HepG2 (cell line): Measurements from ENCODE around the gene BCKDHA. TPM values are rescaled to one million over a fixed set of nuclear protein-coding genes. Genes with fewer than 3 reads are reported as not detected.

ENCODE experiments used
- ATAC-seq: fragments of 200-7000 bp; cut with Tn5 transposase; 3 replicates; pipeline ENCODE4 v1.9.1; 2020; ENCODE audit warnings: mild to moderate bottlenecking, moderate library complexity
- BruUV-seq: library from RNA; stranded (reverse); fragments of 400-500 nt; replicated peaks from 2 replicates; lab custom pipeline; 2021; lab: Mats Ljungman, UMichigan
- CTCF ChIA-PET: fragments of 300-600 bp; formaldehyde crosslinking; extraction: SDS; loops from one replicate; lab custom pipeline; 2021; ENCODE audit warnings: low total read pairs, inconsistent platforms, low intra/inter-chr PET ratio; lab: Yijun Ruan, JAX
- POLR2A ChIA-PET: fragments of 350-600 bp; sonication (Branson Sonifier 250); formaldehyde crosslinking; loops from one replicate; lab custom pipeline; 2020; ENCODE audit warnings: antibody characterized with exemption, inconsistent platforms; lab: Yijun Ruan, JAX
- DNase-seq: peaks from one replicate; pipeline ENCODE4 v3.0.0-alpha.2; 2015; ENCODE audit warnings: low spot score
- FAIRE-seq: peaks from 3 replicates; lab custom pipeline; 2011; peaks lifted over from hg19 to GRCh38; lab: Jason Lieb, UNC
- H2AFZ ChIP-seq: one replicate; pipeline ENCODE4 v1.6.1; 2011; ENCODE audit warnings: low read length, inconsistent platforms
- H3K27ac ChIP-seq: fragments of 300-600 bp; 3 replicates; pipeline ENCODE4 v1.8.0; 2011; ENCODE audit warnings: mixed run types, mild to moderate bottlenecking, mixed read lengths, low read length, inconsistent platforms; ENCODE audit not compliant: insufficient read depth; ENCODE audit errors: extremely low read length
- H3K27me3 ChIP-seq, 2 experiments: fragments of 200-600 bp in 1 of 2; 2 replicates in 1 of 2; 3 replicates in 1 of 2; pipeline versions ENCODE4 v1.6.0 to v1.8.0; 2011; ENCODE audit warnings: low read length in 2 of 2, mild to moderate bottlenecking in 2 of 2, moderate library complexity in 2 of 2, inconsistent platforms in 1 of 2; ENCODE audit not compliant: insufficient read depth in 2 of 2, control insufficient read depth in 1 of 2
- H3K36me3 ChIP-seq, 2 experiments: fragments of 200-600 bp in 1 of 2; replicated peaks in 1 of 2; 2 replicates in 1 of 2; 3 replicates in 1 of 2; pipeline versions ENCODE4 v1.5.1 to v1.8.0; 2011; ENCODE audit warnings: low read length in 2 of 2, inconsistent platforms in 1 of 2; ENCODE audit not compliant: insufficient read depth in 2 of 2, control insufficient read depth in 1 of 2
- H3K4me1 ChIP-seq: 2 replicates; pipeline ENCODE4 v1.5.1; 2012; ENCODE audit warnings: low read length, inconsistent platforms; ENCODE audit not compliant: insufficient read depth
- H3K4me2 ChIP-seq: 2 replicates; pipeline ENCODE4 v1.6.0; 2011; ENCODE audit warnings: low read depth, low read length, inconsistent platforms
- H3K4me3 ChIP-seq, 3 experiments: fragments of 200-600 bp in 1 of 3; sonication (generic), shearing (Covaris generic) in 1 of 3; replicated peaks in 1 of 3; 2 replicates each; pipeline ENCODE4 v1.5.1; 2011 to 2016; ENCODE audit warnings: low read length in 3 of 3, inconsistent platforms in 2 of 3, low read depth in 2 of 3, mild to moderate bottlenecking in 2 of 3, control low read depth in 1 of 3, mixed read lengths in 1 of 3; ENCODE audit not compliant: insufficient read depth in 1 of 3
- H3K79me2 ChIP-seq: one replicate; pipeline ENCODE4 v1.6.1; 2011; ENCODE audit warnings: low read length, inconsistent platforms; ENCODE audit not compliant: insufficient read depth
- H3K9ac ChIP-seq: 2 replicates; pipeline ENCODE4 v1.6.0; 2011; ENCODE audit warnings: mild to moderate bottlenecking, low read depth, low read length, inconsistent platforms; ENCODE audit not compliant: insufficient read depth
- H3K9me3 ChIP-seq: 2 replicates; pipeline ENCODE4 v1.5.1; 2012; ENCODE audit warnings: mild to moderate bottlenecking, low read length
- H4K20me1 ChIP-seq: 2 replicates; pipeline ENCODE4 v1.6.0; 2011; ENCODE audit warnings: inconsistent platforms, mild to moderate bottlenecking, low read length, moderate library complexity; ENCODE audit not compliant: insufficient read depth
- DNMT3B ChIP-seq: conservative IDR thresholded peaks from 2 replicates; pipeline ENCODE4 v1.6.1; 2016; ENCODE audit warnings: missing biosample characterization, control low read depth
- HINFP ChIP-seq: sonication (generic); formaldehyde crosslinking; IDR thresholded peaks from 2 replicates; pipeline ENCODE4 v1.4.0; 2020; ENCODE audit warnings: low read depth, mild to moderate bottlenecking, missing genetic modification reagents
- HMG20A ChIP-seq: IDR thresholded peaks from 2 replicates; pipeline ENCODE4 v1.6.1; 2016; ENCODE audit warnings: borderline replicate concordance
- MIXL1 ChIP-seq: IDR thresholded peaks from 2 replicates; pipeline ENCODE4 v1.6.1; 2016
- RBAK ChIP-seq: sonication (generic); formaldehyde crosslinking; IDR thresholded peaks from 2 replicates; pipeline ENCODE4 v1.5.1; 2020; ENCODE audit warnings: mild to moderate bottlenecking, missing genetic modification reagents
- RERE ChIP-seq: IDR thresholded peaks from 2 replicates; pipeline ENCODE4 v1.6.1; 2016; ENCODE audit warnings: low read depth, missing genetic modification reagents, missing compliant biosample characterization
- TBX3 ChIP-seq: fragments of 450-650 bp; IDR thresholded peaks from 2 replicates; pipeline ENCODE4 v1.6.1; 2017; ENCODE audit warnings: antibody characterized with exemption, mild to moderate bottlenecking, inconsistent platforms, borderline replicate concordance
- TFDP2 ChIP-seq: sonication (generic); formaldehyde crosslinking; IDR thresholded peaks from 2 replicates; pipeline ENCODE4 v1.4.0; 2020; ENCODE audit warnings: missing genetic modification reagents
- THAP8 ChIP-seq: sonication (generic); formaldehyde crosslinking; IDR thresholded peaks from 2 replicates; pipeline ENCODE4 v1.5.1; 2020; ENCODE audit warnings: missing genetic modification reagents, mild to moderate bottlenecking, borderline replicate concordance
- ZNF136 ChIP-seq: sonication (generic); formaldehyde crosslinking; IDR thresholded peaks from 2 replicates; pipeline ENCODE4 v1.8.1; 2022; ENCODE audit warnings: low read depth, mild to moderate bottlenecking, moderate library complexity, missing genetic modification reagents
- ZNF331 ChIP-seq: sonication (generic); formaldehyde crosslinking; IDR thresholded peaks from 2 replicates; pipeline ENCODE4 v1.4.0; 2020; ENCODE audit warnings: missing genetic modification reagents
- ZNF614 ChIP-seq: IDR thresholded peaks from 2 replicates; pipeline ENCODE4 v1.6.1; 2018; ENCODE audit warnings: missing biosample characterization, missing genetic modification reagents, inconsistent platforms, borderline replicate concordance
- ZNF775 ChIP-seq: sonication (generic); formaldehyde crosslinking; IDR thresholded peaks from 2 replicates; pipeline ENCODE4 v1.4.0; 2020; ENCODE audit warnings: missing genetic modification reagents, mild to moderate bottlenecking, moderate library complexity, borderline replicate concordance
- WGBS: methylation state at CpG from one replicate; pipeline ENCODE4 v1.1.6; 2017; ENCODE audit warnings: low lambda C conversion rate; 5-methylcytosine and 5-hydroxymethylcytosine counted together
- in situ Hi-C: cut with HindIII; loops from 2 replicates; pipeline ENCODE4 v1.10.0; 2017; ENCODE audit warnings: low pct_unique_long_range_greater_than_20kb; ENCODE audit not compliant: extremely low pct_ligation_motif_present
- intact Hi-C: fragments of 100-400 bp; cut with micrococcal nuclease; formaldehyde crosslinking; loops from one replicate; pipeline ENCODE4 v1.10.0; 2022; ENCODE audit not compliant: unreplicated experiment
- polyA plus RNA-seq, 8 experiments: library from polyadenylated mRNA; depleted of rRNA in 3 of 8; stranded (reverse) in 7 of 8; unstranded in 1 of 8; fragments of >200 nt; fragmentation: Illumina TruSeq in 4 of 8; extraction: Trizol in 4 of 8; gene quantifications; 2 replicates each; pipeline versions ENCODE4 v1.2.1 to v1.2.3, GENCODE V29; 2011 to 2016; ENCODE audit warnings: low read depth in 4 of 8, missing spikeins in 1 of 8, mixed read lengths in 1 of 8; ENCODE audit not compliant: insufficient read depth in 1 of 8
- total RNA-seq, 5 experiments: library from RNA; depleted of rRNA; stranded (reverse); fragments of >200 nt; fragmentation: Illumina TruSeq; extraction: Trizol; gene quantifications; 2 replicates each; pipeline ENCODE4 v1.2.3, GENCODE V29; 2016; ENCODE audit warnings: low read depth in 1 of 5

The BCKDHA gene
- total and polyA plus RNA-seq, 2 of the 13 experiments (the other 11 are each of a cell fraction or from before 2014, with no cell fraction given): 11.8 to 31.5 TPM

- BruUV-seq: no TSS peak
- FAIRE-seq: no peak
- in situ Hi-C loops: no loop called here
- no peak for TF ChIP-seq THAP8
- no peak for TF ChIP-seq ZNF331 (CRISPR knock-in tag)
- no peak for TF ChIP-seq DNMT3B
- TF ChIP-seq HINFP (CRISPR knock-in tag): no peak
- TF ChIP-seq TFDP2 (CRISPR knock-in tag): no peak
- no peak for TF ChIP-seq ZNF136 (CRISPR knock-in tag)
- no peak for TF ChIP-seq ZNF614 (CRISPR knock-in tag)
- no peak for TF ChIP-seq TBX3
- TF ChIP-seq RERE (CRISPR knock-in tag): no peak
- TF ChIP-seq ZNF775 (CRISPR knock-in tag): no peak
- no peak for TF ChIP-seq RBAK (CRISPR knock-in tag)
- no peak for TF ChIP-seq MIXL1 (CRISPR knock-in tag)
- TF ChIP-seq HMG20A: no peak
Observed at GRCh38 chr19:41410336-41411054, 12.9 kb downstream of the BCKDHA start.

More at GRCh38 chr19:41410336-41411054, 12.9 kb downstream of the BCKDHA start:
- Histone ChIP-seq H3K36me3 (peaks cover 5 to 15% of the 10 kb centered on the region in 2 experiments; a peak in 4 of 5 replicates), H3K4me3 (no peak overlapping the region), H3K9ac (peak overlapping the region; percentile 59; the same call in 1 of the 2 replicates), H3K27me3 (no peaks in the 10 kb centered on the region), H4K20me1 (no peaks in the 10 kb centered on the region), H3K4me2 (peak overlapping the region; percentile 63), H2AFZ (no peak overlapping the region), H3K27ac (peak overlapping the region; percentile 74), H3K9me3 (no peaks in the 10 kb centered on the region), H3K4me1 (peaks cover 30% of the 10 kb centered on the region), H3K79me2 (no peaks in the 10 kb centered on the region)
- CTCF ChIA-PET: no interaction called here
- WGBS: 98% methylated on average over 23 of the region's 23 CpGs
- intact Hi-C loops: no loop called here
- DNase-seq (no peak), ATAC-seq (no peak)
- POLR2A ChIA-PET: interaction anchor here (1.3 to 2.8 kb wide), 7 partner anchors 14 to 47 kb away, joined by 3 to 15 read pairs (median 8); partner anchors contain the start of genes B3GNT8, B9D2 and DMAC2
